Endothelial cell (in vitro differentiated cells): ENCODE results near the gene MEX3D. TPM values are rescaled to one million over a fixed set of nuclear protein-coding genes. Genes with fewer than 3 reads are reported as not detected.

ENCODE experiments used
- DNase-seq: peaks from one replicate; pipeline ENCODE4 v3.0.0; 2021; ENCODE audit warnings: low spot score
- H3K27ac Mint-ChIP-seq: one replicate; pipeline ENCODE4 v1.8.0; 2021; ENCODE audit warnings: mixed read lengths, inconsistent platforms; ENCODE audit not compliant: unreplicated experiment
- H3K27me3 Mint-ChIP-seq: one replicate; pipeline ENCODE4 v1.8.0; 2021; ENCODE audit warnings: mild to moderate bottlenecking, moderate library complexity, mixed read lengths, inconsistent platforms; ENCODE audit not compliant: unreplicated experiment
- H3K36me3 Mint-ChIP-seq: one replicate; pipeline ENCODE4 v1.8.0; 2021; ENCODE audit warnings: mild to moderate bottlenecking, low read depth, mixed read lengths, inconsistent platforms; ENCODE audit not compliant: unreplicated experiment
- H3K4me1 Mint-ChIP-seq: one replicate; pipeline ENCODE4 v1.8.0; 2021; ENCODE audit warnings: mild to moderate bottlenecking, mixed read lengths, inconsistent platforms; ENCODE audit not compliant: unreplicated experiment
- H3K4me3 Mint-ChIP-seq: one replicate; pipeline ENCODE4 v1.8.0; 2021; ENCODE audit warnings: mild to moderate bottlenecking, mixed read lengths, inconsistent platforms; ENCODE audit not compliant: unreplicated experiment
- H3K9me3 Mint-ChIP-seq: one replicate; pipeline ENCODE4 v1.8.0; 2021; ENCODE audit warnings: mixed read lengths, inconsistent platforms; ENCODE audit not compliant: unreplicated experiment
- CTCF ChIP-seq: fragments of 200-600 bp; sonication (generic); IDR thresholded peaks from one replicate; pipeline ENCODE4 v1.5.0; 2021; ENCODE audit warnings: antibody characterized with exemption; ENCODE audit not compliant: unreplicated experiment
- total RNA-seq: library from RNA; stranded (reverse); fragmentation: NEBNext Ultra II Directional; extraction: Animal tissue kit (Norgen Biotek cat#: 25700); gene quantifications from one replicate; pipeline ENCODE4 v1.2.1, GENCODE V29; 2021; ENCODE audit not compliant: unreplicated experiment

Gene MEX3D
- total RNA-seq, 1 donor from 2014 or later: 73.4 TPM

GRCh38 chr19:1554968-1555367 is 13.2 kb downstream of the MEX3D start:
- Mint-ChIP-seq H3K27me3 (peaks cover 9% of the 10 kb centered on the region), H3K4me1 (no peaks in the 10 kb centered on the region), H3K27ac (no peak overlapping the region), H3K36me3 (no peaks in the 10 kb centered on the region), H3K4me3 (no peak overlapping the region), H3K9me3 (no peaks in the 10 kb centered on the region)
- DNase-seq: no peak
- TF ChIP-seq CTCF: no peak

- Mint-ChIP-seq H3K4me3 (no peak overlapping the region), H3K4me1 (no peaks in the 10 kb centered on the region), H3K36me3 (no peaks in the 10 kb centered on the region), H3K27ac (no peak overlapping the region), H3K27me3 (peaks cover 11% of the 10 kb centered on the region), H3K9me3 (no peaks in the 10 kb centered on the region)
- no peak for DNase-seq
- no peak for TF ChIP-seq CTCF
Measured at GRCh38 chr19:1553415-1553814, 14.7 kb downstream of the MEX3D start.

GRCh38 chr19:1551068-1552040 is 16.8 kb downstream of the MEX3D start:
- H3K27ac Mint-ChIP-seq: no peak overlapping the region
- no peak for DNase-seq

GRCh38 chr19:1549332-1549945 is 18.7 kb downstream of the MEX3D start:
- Mint-ChIP-seq H3K27me3 (peaks cover 5% of the 10 kb centered on the region), H3K9me3 (no peaks in the 10 kb centered on the region), H3K4me3 (no peak overlapping the region), H3K27ac (no peak overlapping the region), H3K36me3 (no peaks in the 10 kb centered on the region), H3K4me1 (no peaks in the 10 kb centered on the region)
- no peak for DNase-seq
- no peak for TF ChIP-seq CTCF

More at GRCh38 chr19:1551068-1552040, 16.8 kb downstream of the MEX3D start:
- Mint-ChIP-seq H3K4me1 (no peaks in the 10 kb centered on the region), H3K27me3 (peaks cover 4% of the 10 kb centered on the region), H3K36me3 (no peaks in the 10 kb centered on the region), H3K9me3 (no peaks in the 10 kb centered on the region), H3K4me3 (no peak overlapping the region)
- TF ChIP-seq CTCF: no peak
